ENCODE results near the gene CDC42BPA.

Gene CDC42BPA, protein sequence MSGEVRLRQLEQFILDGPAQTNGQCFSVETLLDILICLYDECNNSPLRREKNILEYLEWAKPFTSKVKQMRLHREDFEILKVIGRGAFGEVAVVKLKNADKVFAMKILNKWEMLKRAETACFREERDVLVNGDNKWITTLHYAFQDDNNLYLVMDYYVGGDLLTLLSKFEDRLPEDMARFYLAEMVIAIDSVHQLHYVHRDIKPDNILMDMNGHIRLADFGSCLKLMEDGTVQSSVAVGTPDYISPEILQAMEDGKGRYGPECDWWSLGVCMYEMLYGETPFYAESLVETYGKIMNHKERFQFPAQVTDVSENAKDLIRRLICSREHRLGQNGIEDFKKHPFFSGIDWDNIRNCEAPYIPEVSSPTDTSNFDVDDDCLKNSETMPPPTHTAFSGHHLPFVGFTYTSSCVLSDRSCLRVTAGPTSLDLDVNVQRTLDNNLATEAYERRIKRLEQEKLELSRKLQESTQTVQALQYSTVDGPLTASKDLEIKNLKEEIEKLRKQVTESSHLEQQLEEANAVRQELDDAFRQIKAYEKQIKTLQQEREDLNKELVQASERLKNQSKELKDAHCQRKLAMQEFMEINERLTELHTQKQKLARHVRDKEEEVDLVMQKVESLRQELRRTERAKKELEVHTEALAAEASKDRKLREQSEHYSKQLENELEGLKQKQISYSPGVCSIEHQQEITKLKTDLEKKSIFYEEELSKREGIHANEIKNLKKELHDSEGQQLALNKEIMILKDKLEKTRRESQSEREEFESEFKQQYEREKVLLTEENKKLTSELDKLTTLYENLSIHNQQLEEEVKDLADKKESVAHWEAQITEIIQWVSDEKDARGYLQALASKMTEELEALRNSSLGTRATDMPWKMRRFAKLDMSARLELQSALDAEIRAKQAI (N-terminal part only)

DNA sequence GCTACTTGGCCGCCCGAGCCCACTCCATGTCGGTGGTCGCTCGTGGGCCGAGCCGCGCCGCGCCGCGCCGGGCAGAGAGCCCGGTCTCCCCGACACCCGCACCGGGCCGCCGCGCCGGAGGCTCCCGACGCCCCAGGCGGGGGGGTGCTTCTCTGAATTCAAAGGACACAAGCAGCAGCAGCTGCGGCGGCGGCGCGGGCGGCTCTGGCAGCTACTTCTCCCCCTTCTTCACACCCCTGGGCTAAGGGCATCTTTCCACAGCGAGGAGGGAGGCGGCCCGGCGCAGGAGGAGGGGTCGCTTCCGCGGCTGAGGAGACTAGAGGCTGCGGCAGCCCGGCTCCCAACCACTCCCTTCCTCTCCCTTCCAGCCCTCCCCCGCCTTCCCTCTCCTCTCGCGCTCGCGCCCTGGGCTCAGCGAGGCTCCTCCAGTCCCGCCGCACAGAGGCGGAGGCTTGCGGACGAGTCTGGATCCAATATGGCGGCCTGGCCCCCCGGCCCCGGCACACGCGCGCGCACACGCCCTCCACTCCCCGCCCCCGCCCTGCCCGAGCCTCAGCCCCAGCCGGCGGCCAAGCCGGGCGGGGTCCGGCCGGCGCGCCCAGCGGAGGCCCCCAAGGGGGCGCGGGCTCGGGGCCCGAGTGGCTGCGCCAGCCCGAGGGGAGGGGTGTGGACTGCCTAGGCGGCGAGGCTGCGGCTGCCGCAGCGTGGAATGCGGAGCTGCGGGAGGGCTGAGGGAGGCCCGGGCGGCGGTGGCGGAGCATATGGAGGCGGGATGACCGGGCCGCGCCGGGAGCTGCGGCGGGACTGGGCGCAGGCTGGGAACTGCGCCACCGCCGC is at the start of gene CDC42BPA:
Gene CDC42BPA, minus strand, starts transcription at position 477 of the 837 bp plus-strand sequence. CDS start 1,310 bp downstream, outside the sequence.
- H3K4me3 ChIP-seq (ENCODE audit: low read depth, low read length), result no peak within 1 kb of the TSS

DNA sequence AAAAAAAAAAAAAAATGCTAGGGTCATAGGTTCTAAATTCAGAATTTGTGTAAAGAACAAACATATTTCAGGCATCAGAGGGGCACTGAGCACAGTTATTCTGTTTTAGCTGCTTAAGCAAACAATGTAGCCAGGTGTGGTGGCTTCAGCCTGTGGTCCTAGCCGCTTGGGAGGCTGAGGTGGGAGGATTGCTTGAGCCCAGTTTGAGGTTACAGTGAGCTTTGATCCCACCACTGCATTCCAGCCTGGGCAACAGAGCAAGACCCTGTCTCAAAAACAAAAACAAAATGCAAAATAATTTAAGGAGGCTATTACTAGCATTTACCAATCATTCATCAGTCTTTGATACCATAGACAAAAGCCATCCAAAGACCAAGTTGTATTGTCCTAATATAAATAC is 49.7 kb upstream of the CDC42BPA start:
- no peak overlapping the region for H3K4me3 ChIP-seq (ENCODE audit: low read depth, low read length)
- TF ChIP-seq, protein P1, sequence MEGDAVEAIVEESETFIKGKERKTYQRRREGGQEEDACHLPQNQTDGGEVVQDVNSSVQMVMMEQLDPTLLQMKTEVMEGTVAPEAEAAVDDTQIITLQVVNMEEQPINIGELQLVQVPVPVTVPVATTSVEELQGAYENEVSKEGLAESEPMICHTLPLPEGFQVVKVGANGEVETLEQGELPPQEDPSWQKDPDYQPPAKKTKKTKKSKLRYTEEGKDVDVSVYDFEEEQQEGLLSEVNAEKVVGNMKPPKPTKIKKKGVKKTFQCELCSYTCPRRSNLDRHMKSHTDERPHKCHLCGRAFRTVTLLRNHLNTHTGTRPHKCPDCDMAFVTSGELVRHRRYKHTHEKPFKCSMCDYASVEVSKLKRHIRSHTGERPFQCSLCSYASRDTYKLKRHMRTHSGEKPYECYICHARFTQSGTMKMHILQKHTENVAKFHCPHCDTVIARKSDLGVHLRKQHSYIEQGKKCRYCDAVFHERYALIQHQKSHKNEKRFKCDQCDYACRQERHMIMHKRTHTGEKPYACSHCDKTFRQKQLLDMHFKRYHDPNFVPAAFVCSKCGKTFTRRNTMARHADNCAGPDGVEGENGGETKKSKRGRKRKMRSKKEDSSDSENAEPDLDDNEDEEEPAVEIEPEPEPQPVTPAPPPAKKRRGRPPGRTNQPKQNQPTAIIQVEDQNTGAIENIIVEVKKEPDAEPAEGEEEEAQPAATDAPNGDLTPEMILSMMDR (IDR thresholded peaks at IDR 0.05; ENCODE audit: borderline replicate concordance, insufficient read depth, low read depth, low read length), result no peak

More for the DNA sequence above, at the start of gene CDC42BPA:
- TF ChIP-seq, protein P1 (IDR thresholded peaks at IDR 0.05; ENCODE audit: borderline replicate concordance, insufficient read depth, low read depth, low read length), result no peak

DNA sequence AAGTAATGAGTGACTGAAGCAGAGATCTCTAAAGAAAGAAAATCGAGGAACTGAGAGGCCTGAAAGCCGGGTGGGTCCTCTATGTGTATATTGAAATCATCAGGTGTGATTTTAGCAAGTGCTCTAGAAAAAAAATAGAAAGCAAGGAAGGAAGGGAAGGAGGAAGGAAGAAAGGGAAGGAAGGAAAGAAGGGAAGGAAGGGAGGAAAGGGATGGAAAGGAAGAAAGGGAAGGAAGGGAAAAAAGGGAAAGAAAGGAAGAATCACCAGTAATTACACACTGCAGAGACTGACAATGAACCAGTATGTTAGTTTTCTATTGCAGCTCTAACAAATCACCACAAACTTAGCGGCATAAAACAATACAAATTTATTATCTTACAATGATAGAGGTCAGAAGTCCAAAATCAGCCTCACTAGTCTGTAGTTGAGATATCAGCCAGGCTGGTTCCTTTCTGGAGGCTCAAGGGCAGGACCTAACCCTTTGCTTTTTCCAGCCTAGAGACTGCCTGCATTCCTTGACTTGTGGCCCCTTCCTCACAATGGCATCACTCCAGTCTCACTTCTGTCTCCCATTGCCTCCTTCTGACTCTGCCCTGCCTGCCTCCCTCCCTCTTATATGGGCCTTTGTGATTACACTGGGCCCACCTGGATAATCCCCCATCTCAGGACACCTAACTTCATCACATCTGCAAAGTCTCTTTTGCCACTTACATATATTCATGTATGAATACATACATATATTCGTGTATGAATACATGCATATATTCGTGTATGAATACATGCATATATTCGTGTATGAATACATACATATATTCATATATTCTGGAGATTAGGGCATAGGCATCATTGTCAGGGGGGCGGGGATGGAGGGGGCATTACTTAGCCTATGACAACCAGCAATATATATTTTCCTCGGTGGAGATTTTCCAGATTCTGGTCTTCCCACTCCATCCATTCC is 47.5 kb upstream of the CDC42BPA start:
- TF ChIP-seq, protein P1 (IDR thresholded peaks at IDR 0.05; ENCODE audit: borderline replicate concordance, insufficient read depth, low read depth, low read length), result no peak
- no peak overlapping the region for H3K4me3 ChIP-seq (ENCODE audit: low read depth, low read length)

DNA sequence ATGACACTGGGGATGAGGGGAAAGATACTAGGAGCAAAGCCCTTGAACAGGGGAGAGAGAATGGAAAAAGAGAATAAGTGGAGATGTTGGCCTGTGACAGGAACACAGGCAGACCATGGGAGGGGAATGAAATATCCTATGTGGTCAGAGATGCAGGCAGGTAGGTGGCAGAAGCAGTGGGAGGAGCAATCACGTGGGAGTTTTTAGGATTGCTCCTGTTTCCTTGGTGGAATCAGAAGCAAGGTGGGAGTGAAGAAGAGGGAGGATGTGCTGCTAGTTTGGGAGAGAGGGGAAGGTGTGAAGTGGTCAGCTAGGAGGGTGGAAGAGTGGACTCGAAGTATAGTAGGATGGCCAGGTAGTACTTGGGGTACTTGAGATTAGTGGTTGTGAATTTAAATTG is 46.4 kb upstream of the CDC42BPA start:
- TF ChIP-seq, protein P1 (IDR thresholded peaks at IDR 0.05; ENCODE audit: borderline replicate concordance, insufficient read depth, low read depth, low read length), result no peak
- H3K4me3 ChIP-seq (ENCODE audit: low read depth, low read length), result no peak overlapping the region

DNA sequence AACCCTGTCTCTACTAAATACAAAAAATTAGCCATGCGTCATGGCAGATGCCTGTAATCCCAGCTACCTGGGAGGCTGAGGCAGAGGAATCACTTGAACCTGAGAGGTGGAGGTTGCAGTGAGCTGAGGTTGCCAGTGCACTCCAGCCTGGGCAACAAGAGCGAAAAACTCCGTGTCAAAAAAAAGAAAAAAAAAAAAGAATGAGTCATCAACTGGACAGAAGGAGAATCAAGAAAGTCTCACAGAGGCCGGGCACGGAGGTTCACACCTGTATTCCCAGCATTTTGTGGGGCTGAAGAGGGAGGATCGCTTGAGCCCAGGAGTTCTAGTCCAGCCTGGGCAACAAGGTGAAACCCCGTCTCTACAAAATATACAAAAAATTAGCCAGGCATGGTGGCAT is 45.5 kb upstream of the CDC42BPA start:
- TF ChIP-seq, protein P1 (IDR thresholded peaks at IDR 0.05; ENCODE audit: borderline replicate concordance, insufficient read depth, low read depth, low read length), result no peak
- H3K4me3 ChIP-seq (ENCODE audit: low read depth, low read length), result no peak overlapping the region

DNA sequence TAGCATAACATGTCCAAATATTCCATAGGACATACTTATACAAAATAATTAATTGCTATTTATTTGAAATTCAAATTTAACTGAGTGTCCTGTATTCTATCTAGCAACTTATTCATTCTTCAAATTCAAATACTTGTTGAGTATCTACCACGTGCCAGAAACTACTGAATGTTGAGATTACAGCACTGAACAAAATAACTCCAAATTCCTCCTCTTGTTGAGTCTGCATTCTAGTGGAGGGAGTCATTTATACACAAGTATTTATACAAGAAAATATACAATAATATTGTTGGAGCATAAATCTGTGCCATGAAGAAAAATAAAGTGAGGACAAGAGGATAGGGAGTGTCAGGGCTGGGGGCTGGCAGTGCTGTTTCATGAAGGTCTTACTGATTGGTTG is 43.7 kb upstream of the CDC42BPA start:
- TF ChIP-seq, protein P1 (IDR thresholded peaks at IDR 0.05; ENCODE audit: borderline replicate concordance, insufficient read depth, low read depth, low read length), result no peak
- H3K4me3 ChIP-seq (ENCODE audit: low read depth, low read length), result no peak overlapping the region

All from GM12875 (cell line).